Measurements from ENCODE around the gene SCAMP3. TPM values are rescaled to one million over a fixed set of nuclear protein-coding genes. Genes with fewer than 3 reads are reported as not detected.

SCAMP3 gene
- total and polyA plus RNA-seq, 10 of the 15 experiments (the other 5 are each of a cell fraction or from before 2014, with no cell fraction given), result 17.2 to 133 (median 87.3) TPM

GRCh38 chr1:155261852-155262673, at the start of gene SCAMP3 (continued):
- TF ChIP-seq HSF1 (IDR thresholded peaks at IDR 0.05; ENCODE audit: low read depth, low read length), result no peak
- TF ChIP-seq RAD21 (IDR thresholded peaks at IDR 0.05; ENCODE audit: insufficient read depth, low read depth, low read length), result no peak
- TF ChIP-seq RB1 (IDR thresholded peaks at IDR 0.05; ENCODE audit: borderline replicate concordance), result peak; percentile 19; the same call in 1 of the 2 replicates
- no peak for TF ChIP-seq ZNF217 (IDR thresholded peaks at IDR 0.05)
- TF ChIP-seq CEBPZ (IDR thresholded peaks at IDR 0.05; ENCODE audit: low read depth, low read length), result no peak
- TF ChIP-seq ATF2 (IDR thresholded peaks at IDR 0.05; ENCODE audit: low read length), result no peak; the same call in 1 of the 2 replicates
- TF ChIP-seq PML (IDR thresholded peaks at IDR 0.05; ENCODE audit: low read length), result peak; percentile 94
- no peak for TF ChIP-seq EP300 (IDR thresholded peaks at IDR 0.05; ENCODE audit: borderline replicate concordance in 1 of 2, control insufficient read depth in 1 of 2, low read depth in 2 of 2, low read length in 2 of 2)
- TF ChIP-seq ZSCAN29 (IDR thresholded peaks at IDR 0.05), result no peak
- no peak for TF ChIP-seq CHD1 (IDR thresholded peaks at IDR 0.05; ENCODE audit: low read depth, low read length)
- TF ChIP-seq ASH2L (IDR thresholded peaks at IDR 0.05; ENCODE audit: borderline replicate concordance, low read depth), result no peak
- TF ChIP-seq MYC (IDR thresholded peaks at IDR 0.05; ENCODE audit: insufficient read depth, insufficient read length, insufficient replicate concordance, low read length, severe bottlenecking), result peak; percentile 40
- TF ChIP-seq ZNF384 (IDR thresholded peaks at IDR 0.05; ENCODE audit: borderline replicate concordance, low read depth, low read length), result no peak
- TF ChIP-seq NKRF (conservative IDR thresholded peaks at IDR 0.05), result peak; percentile 90
- peak; percentile 98 for TF ChIP-seq USF2 (IDR thresholded peaks at IDR 0.05; ENCODE audit: borderline replicate concordance, low read depth, low read length)
- TF ChIP-seq SRF (IDR thresholded peaks at IDR 0.05; ENCODE audit: low read depth in 2 of 2, low read length in 2 of 2), result no peak
- peak; percentile 94 for TF ChIP-seq IKZF1 (conservative IDR thresholded peaks at IDR 0.05)
- TF ChIP-seq KAT2A (conservative IDR thresholded peaks at IDR 0.05; ENCODE audit: control insufficient read depth, low read depth, low read length), result no peak
- TF ChIP-seq BMI1 (IDR thresholded peaks at IDR 0.05; ENCODE audit: borderline replicate concordance), result peak; percentile 12; the same call in 1 of the 2 replicates

Measured in GM12878 (cell line).